GM21528 (cell line): ENCODE results near the gene MUC15.
"Not testable (repeated sequence)": the region's sequence is repeated elsewhere in the genome, so short reads cannot be mapped to it uniquely, and the experiment has no call there.

ENCODE experiments used
- ATAC-seq: cut with Tn5 transposase; IDR thresholded peaks from one replicate; pipeline ENCODE4 v1.9.1; 2021; ENCODE audit warnings: mild to moderate bottlenecking, moderate library complexity; ENCODE audit not compliant: unreplicated experiment, low FRiP score

MUC15 gene, protein sequence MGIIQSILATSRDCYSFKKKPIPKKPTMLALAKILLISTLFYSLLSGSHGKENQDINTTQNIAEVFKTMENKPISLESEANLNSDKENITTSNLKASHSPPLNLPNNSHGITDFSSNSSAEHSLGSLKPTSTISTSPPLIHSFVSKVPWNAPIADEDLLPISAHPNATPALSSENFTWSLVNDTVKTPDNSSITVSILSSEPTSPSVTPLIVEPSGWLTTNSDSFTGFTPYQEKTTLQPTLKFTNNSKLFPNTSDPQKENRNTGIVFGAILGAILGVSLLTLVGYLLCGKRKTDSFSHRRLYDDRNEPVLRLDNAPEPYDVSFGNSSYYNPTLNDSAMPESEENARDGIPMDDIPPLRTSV

DNA sequence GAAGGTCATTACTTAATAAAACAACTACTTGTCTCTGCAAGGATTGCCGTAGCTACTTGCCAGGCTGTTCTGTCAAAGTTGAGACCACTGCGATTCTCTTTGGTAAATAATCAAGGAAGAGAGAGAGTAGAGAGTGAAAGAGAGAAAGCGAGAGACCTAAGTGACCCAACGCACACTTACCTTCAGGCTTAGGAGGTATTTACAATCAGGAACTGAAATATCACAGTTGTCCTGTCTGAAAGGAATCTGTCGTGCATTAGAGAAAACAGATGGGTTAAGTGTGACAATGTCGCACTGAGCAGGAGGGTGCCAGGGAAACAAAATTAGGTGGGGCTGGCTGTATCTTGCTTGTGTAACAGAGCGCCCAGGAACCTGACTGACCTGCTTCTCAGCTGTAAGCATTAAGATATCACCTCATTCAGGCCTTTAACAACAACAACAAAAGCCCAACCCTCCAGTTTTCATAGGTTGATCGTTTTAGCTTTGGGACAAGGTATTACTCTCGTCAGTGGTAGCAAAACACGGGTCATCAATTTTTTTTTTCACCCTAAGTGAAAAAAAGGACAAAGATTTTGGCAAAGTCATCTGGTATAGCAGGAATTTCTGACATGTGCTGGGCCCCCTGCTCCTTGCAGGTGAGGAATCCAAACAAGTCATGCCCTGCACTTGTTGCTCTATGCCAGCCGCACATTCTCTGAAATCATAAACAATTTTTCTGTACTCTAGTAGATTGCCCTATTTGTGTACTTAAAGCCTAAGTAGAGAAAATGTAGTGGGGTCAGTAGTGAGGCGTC lies at the start of gene MUC15:
Gene MUC15, minus strand, starts transcription at position 403 of the 794 bp plus-strand sequence. CDS start 5,169 bp downstream, outside the sequence.
- no peak for ATAC-seq

DNA sequence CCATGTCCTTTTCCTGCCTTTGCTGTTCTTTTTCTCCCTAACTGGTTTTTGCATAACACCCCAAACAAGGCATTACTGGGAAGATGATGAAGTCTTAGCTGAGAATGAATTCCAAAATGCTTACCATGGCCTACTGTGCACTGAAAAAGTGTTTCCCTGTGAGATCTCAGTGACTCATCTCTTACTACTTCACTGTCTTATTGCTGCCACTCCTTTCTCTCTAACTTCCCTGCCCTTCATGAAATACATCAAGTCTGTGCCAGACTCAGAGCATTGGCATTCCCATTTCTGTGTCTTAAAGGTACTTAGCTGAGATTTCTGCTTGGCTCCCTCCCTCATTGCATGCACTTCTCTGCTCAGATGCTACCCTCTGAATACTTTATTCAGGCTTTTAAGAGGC lies 49.1 kb upstream of the MUC15 start:
- no peak for ATAC-seq

DNA sequence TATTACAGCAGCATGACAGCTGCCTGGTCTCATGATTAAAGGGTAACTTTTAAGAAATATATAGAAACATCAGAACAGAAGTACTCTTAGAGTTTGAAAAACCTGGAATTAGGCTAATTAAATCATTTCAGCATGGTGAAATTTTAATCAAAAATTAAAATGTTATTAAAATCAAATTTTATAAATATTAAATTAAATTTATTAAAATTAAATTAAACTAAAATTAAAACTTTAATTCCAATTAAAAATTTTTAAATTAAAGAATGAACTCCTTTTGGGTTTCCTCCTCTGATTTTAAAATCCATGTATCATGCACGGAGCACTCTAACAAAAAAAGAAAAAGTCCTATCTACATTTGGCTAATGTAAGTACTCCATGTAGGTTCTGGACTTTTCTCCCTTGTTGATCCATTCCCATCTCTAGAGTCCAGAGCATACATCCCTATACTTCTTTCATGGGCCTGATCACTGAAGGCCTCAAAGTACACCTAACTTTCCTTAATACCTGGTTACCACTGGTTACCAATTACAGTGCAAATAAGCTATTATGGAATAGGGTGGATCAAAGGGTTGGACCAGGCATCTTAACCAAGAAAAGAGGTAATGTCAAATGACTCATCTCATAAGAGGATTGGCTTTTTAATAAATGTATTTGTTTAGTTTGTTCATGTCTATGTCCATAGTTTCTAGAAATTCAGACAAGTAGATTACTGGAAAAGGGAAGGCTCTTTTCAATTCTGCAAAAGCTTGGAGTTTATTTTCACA lies 48.4 kb upstream of the MUC15 start:
- no peak for ATAC-seq

DNA sequence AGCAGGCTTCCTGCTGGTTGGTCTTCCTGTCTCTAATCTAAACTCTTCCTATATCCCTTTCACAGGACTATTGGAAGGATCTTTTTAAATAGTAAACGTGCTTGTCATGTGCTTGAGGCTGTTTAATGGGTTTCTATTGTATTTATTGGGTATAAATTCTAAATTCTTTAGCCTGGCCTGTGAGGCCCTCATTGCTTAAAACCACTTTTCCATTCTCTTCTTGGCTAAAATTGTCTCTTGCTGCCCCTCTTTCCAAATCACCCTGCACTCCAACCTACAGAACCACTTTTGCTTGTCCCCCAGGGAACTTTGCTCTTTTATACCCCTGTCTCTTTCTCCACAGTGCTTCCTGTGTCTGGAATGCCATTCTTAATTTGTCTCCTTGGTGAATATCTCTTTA lies 46.4 kb upstream of the MUC15 start:
- no peak for ATAC-seq

DNA sequence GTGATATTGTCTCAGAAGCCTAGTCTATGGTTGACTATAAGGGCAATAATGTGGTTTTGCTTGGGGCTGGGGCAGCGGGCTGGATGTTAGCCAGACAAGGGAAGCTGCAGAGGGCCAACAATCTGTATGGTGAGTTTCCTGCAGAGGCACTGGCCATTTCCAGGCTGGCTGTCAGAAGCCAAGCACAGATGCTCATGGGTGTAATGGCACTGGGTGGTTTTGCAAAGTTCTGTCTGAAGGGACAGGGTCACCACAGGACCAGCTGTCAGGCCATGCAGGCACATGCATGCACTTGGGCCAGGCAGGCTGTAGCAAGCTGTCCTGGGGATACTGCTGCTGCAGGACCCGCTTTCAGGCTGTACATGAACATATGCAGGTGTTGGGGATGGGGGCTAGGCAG lies 41.7 kb upstream of the MUC15 start:
- ATAC-seq: no peak

DNA sequence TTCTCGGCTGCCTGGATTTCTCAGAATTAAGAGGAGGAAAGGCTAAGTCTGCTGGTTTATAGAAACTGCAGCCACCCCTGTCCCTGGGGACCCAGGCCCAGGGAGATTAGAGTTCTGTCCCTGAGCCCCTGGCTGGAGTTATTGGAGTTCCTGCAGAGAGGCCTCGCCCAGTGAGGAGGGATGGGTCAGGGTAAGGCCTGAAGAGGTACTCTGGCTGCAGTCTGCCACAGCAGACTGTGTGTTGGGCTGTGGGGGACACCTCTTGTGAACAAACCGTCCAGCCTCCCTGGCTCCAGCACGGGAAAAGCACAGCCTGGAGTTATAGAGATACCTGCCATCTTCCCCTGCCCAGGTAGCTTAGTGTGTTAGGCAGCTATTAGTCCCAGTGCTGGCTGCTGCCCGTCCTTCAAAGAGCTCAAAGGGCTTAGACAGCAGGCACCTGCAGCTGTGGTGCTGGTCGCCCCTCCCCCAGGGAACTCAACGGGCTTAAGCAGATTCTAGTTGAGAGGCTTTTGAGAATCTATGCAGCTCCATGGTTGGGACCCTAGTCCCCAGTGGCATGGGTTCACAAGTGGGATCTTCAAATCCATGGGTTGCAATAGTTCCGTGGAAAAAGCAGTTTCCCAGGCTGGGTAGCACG lies 36.6 kb upstream of the MUC15 start:
- no peak for ATAC-seq

DNA sequence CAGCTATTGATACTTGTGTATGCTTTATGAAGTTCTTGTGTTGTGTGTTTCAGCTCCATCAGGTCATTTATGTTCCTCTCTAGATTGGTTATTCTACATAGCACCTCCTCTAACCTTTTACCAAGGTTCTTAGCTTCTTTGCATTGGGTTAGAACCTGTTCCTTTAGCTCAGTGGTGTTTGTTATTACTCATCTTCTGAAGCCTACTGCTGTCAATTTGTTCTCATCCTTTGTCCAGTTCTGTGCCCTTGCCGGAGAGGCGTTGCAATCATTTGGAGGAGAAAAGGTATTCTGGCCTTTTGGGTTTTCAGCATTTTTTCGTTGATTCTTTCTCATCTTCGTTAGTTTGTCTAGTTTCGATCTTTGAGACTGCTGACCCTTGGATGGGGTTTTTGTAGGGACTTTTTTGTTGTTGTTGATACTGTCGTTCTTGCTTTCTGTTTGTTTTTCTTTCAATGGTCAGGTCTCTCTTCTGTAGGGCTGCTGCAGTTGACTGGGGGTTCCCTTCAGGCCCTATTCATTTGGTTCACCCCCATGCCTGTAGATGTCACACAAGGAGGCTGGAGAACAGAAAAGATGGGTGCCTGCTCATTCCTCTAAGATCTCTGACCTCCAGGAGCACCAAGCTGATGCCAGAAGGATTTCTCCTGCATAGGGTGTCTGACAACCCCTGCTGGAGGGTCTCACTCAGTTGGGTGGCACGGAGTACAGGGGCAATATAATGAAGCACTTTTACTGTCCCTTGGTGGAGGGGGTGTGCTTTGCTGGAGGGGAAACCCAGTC lies 35.9 kb upstream of the MUC15 start:
- ATAC-seq: no peak

DNA sequence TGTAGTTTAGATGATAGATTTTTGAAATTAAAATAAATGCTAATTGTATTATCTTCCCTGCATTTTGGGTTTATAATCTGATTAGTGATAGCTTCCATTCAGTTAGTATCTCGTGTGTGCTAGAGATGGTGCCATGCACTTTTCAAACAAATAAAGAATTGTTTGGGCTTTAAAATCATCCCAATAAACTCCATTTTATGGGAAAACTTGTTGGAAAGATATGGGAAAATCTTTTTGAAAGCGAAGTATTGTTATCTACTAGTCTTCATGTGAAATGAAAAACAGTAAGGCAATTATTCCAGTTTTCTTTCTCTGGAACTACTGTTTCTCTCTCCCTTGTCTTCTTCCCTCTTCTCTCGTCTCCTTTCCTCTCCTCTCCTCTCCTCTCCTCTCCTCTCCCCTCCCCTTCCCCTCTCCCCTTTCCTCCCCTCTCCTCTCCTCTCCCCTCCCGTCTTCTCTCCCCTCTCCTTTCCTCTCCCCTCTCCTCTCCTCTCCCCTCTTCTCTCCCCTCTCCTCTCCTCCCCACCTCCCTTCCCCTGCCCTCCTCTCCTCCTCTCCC lies 27.9 kb upstream of the MUC15 start:
- no peak for ATAC-seq

DNA sequence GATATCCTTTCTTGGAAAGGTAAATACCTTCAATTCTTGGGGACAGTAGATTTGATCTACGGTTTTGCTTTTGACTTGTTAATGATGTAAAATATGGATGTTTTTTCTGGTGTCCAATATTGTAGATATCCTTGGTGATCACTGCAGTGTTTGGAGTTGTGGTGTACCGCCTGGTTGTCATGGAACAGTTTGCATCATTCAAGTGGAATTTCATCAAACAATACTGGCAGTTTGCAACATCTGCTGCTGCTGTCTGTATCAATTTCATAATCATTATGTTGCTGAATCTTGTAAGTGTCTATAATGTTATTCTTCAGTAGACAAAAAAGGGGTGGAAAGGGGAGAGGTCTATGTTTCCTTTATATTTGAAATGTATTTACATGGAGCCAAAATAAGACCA lies 27.4 kb upstream of the MUC15 start:
- no peak for ATAC-seq

DNA sequence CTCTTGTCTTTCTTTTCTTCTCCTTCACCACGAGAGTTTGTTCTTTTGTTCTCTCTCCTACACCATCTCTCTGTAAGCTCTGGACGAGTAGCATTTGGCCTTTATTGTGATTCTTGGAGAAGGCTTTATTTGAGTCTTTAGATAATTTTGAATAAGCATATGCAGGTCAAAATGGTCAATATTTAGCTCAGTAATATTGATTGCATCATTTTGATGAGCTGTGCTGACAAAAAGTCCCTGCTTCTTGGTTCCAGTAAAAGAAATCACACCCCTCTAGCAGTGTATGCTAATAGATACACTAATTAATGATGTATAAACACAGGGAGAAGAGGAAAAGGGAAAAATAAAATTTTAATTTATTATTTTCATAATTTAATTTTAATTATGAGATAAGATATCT lies 25.8 kb upstream of the MUC15 start:
- ATAC-seq: no peak

DNA sequence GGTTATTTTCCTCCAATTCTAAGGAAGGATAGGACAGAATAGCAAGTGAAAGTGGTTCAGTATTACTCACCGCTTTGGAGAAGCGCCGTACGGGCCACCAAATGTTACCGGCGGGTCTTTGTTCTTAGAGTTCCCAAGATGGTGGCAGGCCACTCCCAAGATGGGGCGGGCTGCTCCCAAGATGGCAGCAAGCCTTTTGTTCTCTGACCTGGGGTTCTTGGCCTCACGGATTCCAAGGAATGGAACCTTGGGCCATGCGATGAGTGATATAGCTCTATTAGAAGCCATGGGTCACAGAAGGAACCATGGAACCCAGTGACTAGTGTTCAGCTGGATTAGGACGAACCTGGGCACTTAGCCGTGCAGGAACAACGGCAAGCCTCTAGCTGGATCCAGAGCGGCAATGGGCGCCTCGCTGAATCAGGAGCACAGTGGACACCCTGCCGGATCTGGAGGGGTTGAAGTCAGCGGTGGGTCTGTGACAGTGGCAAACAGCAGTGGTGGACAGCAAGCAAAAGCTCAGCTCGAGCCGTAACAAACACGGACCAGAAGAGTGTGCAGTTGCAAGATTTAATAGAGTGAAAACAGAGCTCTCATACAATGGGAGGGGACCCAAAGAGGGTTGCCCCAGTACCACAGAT lies 25.1 kb upstream of the MUC15 start:
- ATAC-seq: not testable (repeated sequence)

DNA sequence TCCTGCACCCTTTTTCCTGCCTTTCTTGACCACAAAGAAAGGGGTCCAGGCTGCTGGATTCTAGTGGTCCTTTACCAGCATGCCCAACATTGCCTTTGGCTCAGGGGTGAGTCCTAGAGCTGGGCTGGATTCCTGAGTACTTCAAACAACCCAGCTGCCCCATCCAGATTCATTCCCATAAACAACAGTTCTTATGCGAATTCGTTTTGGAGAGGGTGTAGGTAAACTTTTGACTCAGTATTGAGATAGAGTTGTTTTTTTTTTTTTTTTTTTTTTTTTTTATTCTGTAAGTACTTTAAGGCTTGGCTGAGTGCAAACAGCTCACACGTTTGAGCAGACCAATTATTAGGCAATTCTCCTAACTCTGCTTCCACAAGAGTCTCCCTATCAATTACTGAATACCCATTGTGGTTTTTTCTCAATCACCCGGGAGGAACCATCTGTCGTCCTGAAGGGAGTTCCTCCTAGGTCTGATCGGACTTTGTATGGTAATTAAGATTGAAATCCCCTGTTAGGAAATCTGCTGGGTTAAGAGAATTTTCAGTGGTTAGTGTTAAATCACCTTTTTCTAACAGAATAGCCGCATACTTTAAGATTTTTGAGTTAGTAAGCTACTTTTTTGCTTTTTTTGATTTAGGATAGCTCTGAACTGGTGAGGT lies 23.3 kb upstream of the MUC15 start:
- ATAC-seq: not testable (repeated sequence)

DNA sequence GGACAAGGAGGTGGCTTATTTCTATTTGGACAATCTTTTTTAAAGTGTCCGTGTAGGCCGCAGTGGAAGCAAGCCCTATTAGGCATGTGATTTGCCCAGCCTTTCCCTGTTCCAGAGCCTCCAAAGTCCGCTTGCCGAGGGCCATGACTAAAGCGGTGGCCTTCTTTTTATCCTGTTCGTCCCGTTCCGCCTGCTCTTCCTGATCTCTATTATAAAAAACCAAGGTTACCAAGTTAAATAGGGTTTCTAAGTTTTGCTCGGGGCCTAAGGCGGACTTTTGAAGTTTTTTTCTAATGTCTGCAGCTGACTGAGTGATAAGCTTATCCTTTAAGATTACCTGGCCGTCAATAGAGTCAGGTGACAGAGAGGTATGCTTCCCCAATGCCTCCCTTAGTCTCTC lies 21.6 kb upstream of the MUC15 start:
- ATAC-seq: no peak

DNA sequence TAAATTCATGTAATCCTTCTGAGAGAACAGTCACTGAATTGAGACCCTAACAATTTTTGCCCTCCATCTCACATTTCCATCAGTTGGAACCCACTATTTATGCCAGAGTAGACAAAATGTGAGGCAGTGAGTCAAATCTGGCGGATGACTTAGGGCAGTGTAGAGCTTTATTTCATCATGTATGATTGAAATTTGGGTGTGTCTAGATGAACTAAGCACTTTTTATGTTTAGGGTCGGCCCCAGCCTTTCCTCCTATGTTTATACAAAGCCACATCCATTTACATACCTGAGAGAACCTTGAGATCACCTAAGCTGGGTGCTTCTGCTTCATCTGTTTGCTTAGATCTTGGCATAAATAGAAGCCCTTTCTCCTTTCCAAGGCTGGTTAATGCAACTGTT lies 15.0 kb upstream of the MUC15 start:
- no peak for ATAC-seq

DNA sequence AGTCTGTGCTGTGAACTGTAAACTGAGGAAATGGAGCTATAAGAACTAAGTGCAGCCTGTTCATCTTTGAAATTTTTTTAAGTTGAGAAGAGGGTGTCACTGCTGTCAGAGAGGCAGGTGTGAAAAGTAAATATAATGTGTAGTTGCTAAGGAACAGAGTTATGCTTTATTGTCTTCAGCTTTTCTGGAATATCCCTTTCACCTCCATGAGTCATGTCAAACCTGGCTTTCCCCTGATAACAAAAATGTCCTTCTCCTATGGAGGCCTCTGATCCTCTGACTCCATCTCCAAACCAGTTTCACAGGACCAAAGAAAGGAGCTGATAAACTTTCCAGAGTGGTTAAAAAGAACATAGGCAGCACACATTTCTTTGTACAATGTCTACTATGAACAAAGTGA lies 12.8 kb upstream of the MUC15 start:
- no peak for ATAC-seq

DNA sequence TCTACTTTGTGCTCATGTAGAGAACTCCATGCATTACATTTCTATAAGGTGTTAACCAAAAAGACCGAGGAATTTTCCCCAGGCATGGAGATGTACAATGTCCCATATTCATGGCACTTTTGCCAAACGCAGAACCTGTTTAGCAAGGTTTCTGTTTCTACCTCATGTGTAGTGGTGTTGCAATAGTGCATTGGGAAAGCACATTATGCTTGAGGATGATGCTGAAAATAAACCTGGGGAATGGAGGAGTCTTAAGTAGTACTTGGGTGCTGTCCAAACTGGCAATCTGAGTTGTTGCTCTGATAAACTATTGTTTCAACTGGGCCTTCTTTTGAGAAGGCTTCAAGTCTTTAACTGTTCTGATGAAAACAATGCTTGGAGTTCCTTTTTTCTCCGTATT lies 11.5 kb upstream of the MUC15 start:
- no peak for ATAC-seq

DNA sequence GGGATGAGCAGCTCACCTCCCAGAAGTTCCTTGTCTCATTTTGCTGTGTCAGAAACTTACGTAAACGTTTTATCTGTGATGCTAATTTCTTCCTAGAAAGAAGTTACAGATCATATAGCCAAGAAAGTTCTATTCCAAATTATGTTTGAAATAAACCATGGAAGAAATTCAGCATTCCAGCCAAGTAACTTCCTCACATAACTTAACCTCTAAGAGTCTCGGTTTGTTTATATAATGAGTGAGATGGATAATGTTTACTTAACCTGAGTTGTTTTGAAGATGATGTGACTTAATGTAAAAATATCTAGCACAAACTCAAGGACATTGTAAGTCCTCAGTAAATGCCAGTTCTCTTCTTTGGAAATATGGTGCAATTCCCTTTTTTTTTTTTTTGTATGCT lies 8.9 kb upstream of the MUC15 start:
- no peak for ATAC-seq

DNA sequence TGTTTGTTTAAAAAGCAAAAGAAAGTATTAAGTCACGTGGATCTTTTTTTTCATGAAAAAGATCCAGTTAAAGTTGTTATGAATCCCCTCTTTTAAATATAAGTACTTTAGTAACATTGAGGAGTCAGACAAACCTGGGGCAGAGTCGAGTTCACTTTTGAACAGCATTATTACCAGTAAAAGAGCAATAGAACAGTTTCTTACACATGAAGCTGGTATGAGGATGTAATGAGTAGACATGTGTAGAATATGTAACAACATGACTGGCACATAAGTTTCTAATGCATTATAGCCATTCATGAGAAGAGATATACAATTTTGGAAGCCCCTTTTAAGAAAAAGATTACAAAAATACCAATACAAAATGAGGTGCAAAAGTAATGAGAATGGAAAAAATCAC lies 7.6 kb upstream of the MUC15 start:
- ATAC-seq: no peak
